Brain microvascular endothelial cell (primary cell): ENCODE measurements around the gene LAMB3.

Experiments
- DNase-seq: peaks from one replicate; pipeline ENCODE4 v3.0.0-alpha.2; 2020
- H3K27ac ChIP-seq: fragments of 250-450 bp; sonication (Bioruptor Pico); 2 replicates; pipeline ENCODE4 v1.5.1; 2020; ENCODE audit warnings: mild to moderate bottlenecking, moderate library complexity
- H3K27me3 ChIP-seq: fragments of 250-450 bp; sonication (Bioruptor Pico); replicated peaks from 2 replicates; pipeline ENCODE4 v1.5.1; 2020; ENCODE audit warnings: mild to moderate bottlenecking
- H3K36me3 ChIP-seq: fragments of 250-450 bp; sonication (Bioruptor Pico); replicated peaks from 2 replicates; pipeline ENCODE4 v1.5.1; 2020; ENCODE audit warnings: mild to moderate bottlenecking
- H3K4me3 ChIP-seq: 2 replicates; pipeline ENCODE4 v1.5.1; 2011; ENCODE audit warnings: low read depth, mild to moderate bottlenecking, control low read depth, low read length, moderate library complexity
- CTCF ChIP-seq: IDR thresholded peaks from 2 replicates; pipeline ENCODE4 v1.5.1; 2011; ENCODE audit warnings: low read depth, mild to moderate bottlenecking, moderate library complexity, low read length, control low read depth, inconsistent platforms; ENCODE audit errors: missing control alignments
- in situ Hi-C: cut with HindIII; loops from 2 replicates; pipeline ENCODE4 v1.10.0; 2017; ENCODE audit warnings: low sequenced_read_pairs, low pct_ligation_motif_present

Gene LAMB3

GRCh38 chr1:209634005-209634737 is 18.1 kb downstream of the LAMB3 start:
- H3K27me3 ChIP-seq = no peaks in the 10 kb centered on the region

GRCh38 chr1:209633335-209633997 is 18.8 kb downstream of the LAMB3 start:
- TF ChIP-seq CTCF = no peak
- in situ Hi-C loops = no loop called here
- no peak for DNase-seq
- H3K4me3 ChIP-seq = no peak overlapping the region
- H3K36me3 ChIP-seq = no peaks in the 10 kb centered on the region
- no peaks in the 10 kb centered on the region for H3K27me3 ChIP-seq
- H3K27ac ChIP-seq = no peak overlapping the region

More at GRCh38 chr1:209634005-209634737, 18.1 kb downstream of the LAMB3 start:
- Histone ChIP-seq H3K4me3 (no peak overlapping the region), H3K36me3 (no peaks in the 10 kb centered on the region), H3K27ac (no peak overlapping the region)
- no peak for TF ChIP-seq CTCF
- DNase-seq = no peak
- in situ Hi-C loops = no loop called here

- no peak for DNase-seq
- H3K36me3 ChIP-seq = no peaks in the 10 kb centered on the region
- H3K4me3 ChIP-seq = no peak overlapping the region
- TF ChIP-seq CTCF = no peak
- no peak overlapping the region for H3K27ac ChIP-seq
- in situ Hi-C loops = no loop called here
- no peaks in the 10 kb centered on the region for H3K27me3 ChIP-seq
Measured at GRCh38 chr1:209630383-209631225, 21.6 kb downstream of the LAMB3 start.

- no peaks in the 10 kb centered on the region for H3K27me3 ChIP-seq
- no peak overlapping the region for H3K27ac ChIP-seq
- in situ Hi-C loops = no loop called here
- H3K4me3 ChIP-seq = no peak overlapping the region
- no peaks in the 10 kb centered on the region for H3K36me3 ChIP-seq
- no peak for TF ChIP-seq CTCF
- DNase-seq = no peak
Measured at GRCh38 chr1:209629621-209630382, 22.4 kb downstream of the LAMB3 start.

GRCh38 chr1:209628618-209629299 is 23.5 kb downstream of the LAMB3 start:
- H3K27ac ChIP-seq = no peak overlapping the region
- H3K4me3 ChIP-seq = no peak overlapping the region
- TF ChIP-seq CTCF = no peak
- in situ Hi-C loops = no loop called here
- no peaks in the 10 kb centered on the region for H3K27me3 ChIP-seq
- DNase-seq = no peak
- H3K36me3 ChIP-seq = no peaks in the 10 kb centered on the region
